Upper lobe of left lung (tissue), 6 donors: ENCODE measurements around the gene RILPL2. TPM values are rescaled to one million over a fixed set of nuclear protein-coding genes. Genes with fewer than 3 reads are reported as not detected.
A peak's percentile ranks its signal among the peaks of the same experiment; 100 is the strongest.

ENCODE experiments used
- ATAC-seq, 2 donors: fragments of 200-7000 bp; cut with Tn5 transposase; one replicate each; pipeline ENCODE4 v1.9.1; 2022; ENCODE audit warnings: mild to moderate bottlenecking in 2 of 2, moderate library complexity in 2 of 2; ENCODE audit not compliant: low FRiP score in 2 of 2
- DNase-seq, 2 donors: peaks; one replicate each; pipeline ENCODE4 v3.0.0-alpha.2; 2019 to 2020
- H3K27ac ChIP-seq, 4 donors: fragments of 200-600 bp; sonication (generic); one replicate each; pipeline ENCODE4 v1.5.1; 2016 to 2019
- H3K27me3 ChIP-seq, 4 donors: fragments of 200-600 bp; sonication (generic); one replicate each; pipeline ENCODE4 v1.5.1; 2017 to 2019
- H3K36me3 ChIP-seq, 4 donors: fragments of 200-600 bp; sonication (generic); one replicate each; pipeline ENCODE4 v1.5.1; 2016 to 2019
- H3K4me1 ChIP-seq, 4 donors: fragments of 200-600 bp; sonication (generic); one replicate each; pipeline ENCODE4 v1.5.1; 2018 to 2019
- H3K4me3 ChIP-seq, 4 donors: fragments of 200-600 bp; sonication (generic); one replicate each; pipeline ENCODE4 v1.5.1; 2017 to 2019; ENCODE audit warnings: mild to moderate bottlenecking in 2 of 4, moderate library complexity in 1 of 4
- H3K9me3 ChIP-seq, 4 donors: fragments of 200-600 bp; sonication (generic); one replicate each; pipeline ENCODE4 v1.5.1; 2018 to 2019
- CTCF ChIP-seq, 6 experiments: fragments of 450-650 bp in 4 of 6; fragments of 200-600 bp in 2 of 6; sonication (generic) in 2 of 6; IDR thresholded peaks; one replicate each; pipeline ENCODE4 v1.5.1; 2016 to 2019; ENCODE audit warnings: antibody characterized with exemption in 6 of 6
- EP300 ChIP-seq, 4 donors: sonication (generic); formaldehyde crosslinking; IDR thresholded peaks; one replicate each; pipeline ENCODE4 v1.5.1; 2017; ENCODE audit warnings: antibody characterized with exemption in 4 of 4, control low read depth in 2 of 4
- POLR2A ChIP-seq, 4 donors: fragments of 450-650 bp; IDR thresholded peaks; one replicate each; pipeline ENCODE4 v1.5.1; 2016 to 2017; ENCODE audit warnings: antibody characterized with exemption in 4 of 4, mild to moderate bottlenecking in 2 of 4
- POLR2AphosphoS5 ChIP-seq, 2 donors: sonication (generic); formaldehyde crosslinking; IDR thresholded peaks; one replicate each; pipeline ENCODE4 v1.5.1; 2017; ENCODE audit warnings: antibody characterized with exemption in 2 of 2
- WGBS, 2 donors: methylation state at CpG; one replicate each; pipeline ENCODE4 v1.1.5; 2017 to 2018; 5-methylcytosine and 5-hydroxymethylcytosine counted together
- total RNA-seq, 6 donors: library from RNA; depleted of rRNA in 4 of 6; stranded (reverse); fragments of >200 nt in 4 of 6; gene quantifications; one replicate each; pipeline versions ENCODE4 v1.1.0 to v1.2.1, GENCODE V29; 2016 to 2021
- donor health status: DM: no; HTN: no; CAD: no; lungs with moderate emphysema.
- donor health status: DM: no; HTN: yes; CAD: no; lungs with severe emphysema.

RILPL2 gene
- total RNA-seq, 6 donors from 2014 or later: 12.5 to 29.9 (median 14.6) TPM

GRCh38 chr12:123445388-123446332, 9.2 kb upstream of the RILPL2 start:
- ATAC-seq: peak; percentile 56 to 87
- peak overlapping the region in 2 of 4 donors; percentile 0 to 4 for H3K4me3 ChIP-seq
- no peaks in the 10 kb centered on the region for H3K27me3 ChIP-seq
- peak; percentile 61 to 62 for TF ChIP-seq POLR2AphosphoS5 (IDR thresholded peaks at IDR 0.05)
- TF ChIP-seq CTCF (IDR thresholded peaks at IDR 0.05): no peak
- peak in 3 of 4 donors; percentile 4 to 76 (median 66) for TF ChIP-seq EP300 (IDR thresholded peaks at IDR 0.05)
- 34 to 35% methylated on average over 16 to 18 of the region's 18 CpGs for WGBS, 2 donors
- H3K27ac ChIP-seq: peak overlapping the region; percentile 80 to 88 (median 86)
- DNase-seq: peak in 1 of 2 donors; percentile 61
- H3K36me3 ChIP-seq: no peaks in the 10 kb centered on the region
- H3K9me3 ChIP-seq: no peaks in the 10 kb centered on the region
- H3K4me1 ChIP-seq: peaks cover 43 to 57% (median 53%) of the 10 kb centered on the region in 4 donors

GRCh38 chr12:123444092-123445026, 7.9 kb upstream of the RILPL2 start:
- H3K4me1 ChIP-seq: peaks cover 41 to 56% (median 52%) of the 10 kb centered on the region in 4 donors
- DNase-seq (no peak), ATAC-seq (peak in 1 of 2 donors; percentile 11)
- peak overlapping the region; percentile 80 to 88 (median 86) for H3K27ac ChIP-seq
- WGBS, 2 donors: 39 to 55% methylated on average over 8 of the region's 8 CpGs
- H3K4me3 ChIP-seq: no peak overlapping the region
- H3K36me3 ChIP-seq: no peaks in the 10 kb centered on the region
- no peaks in the 10 kb centered on the region for H3K9me3 ChIP-seq
- TF ChIP-seq POLR2AphosphoS5 (IDR thresholded peaks at IDR 0.05) (no peak), EP300 (IDR thresholded peaks at IDR 0.05) (no peak), CTCF (IDR thresholded peaks at IDR 0.05) (no peak), POLR2A (IDR thresholded peaks at IDR 0.05) (no peak)
- no peaks in the 10 kb centered on the region for H3K27me3 ChIP-seq

GRCh38 chr12:123442774-123443173, 6.3 kb upstream of the RILPL2 start:
- no peaks in the 10 kb centered on the region for H3K36me3 ChIP-seq
- no peak for TF ChIP-seq POLR2A (IDR thresholded peaks at IDR 0.05)
- TF ChIP-seq EP300 (IDR thresholded peaks at IDR 0.05): no peak
- no peaks in the 10 kb centered on the region for H3K27me3 ChIP-seq
- no peak overlapping the region for H3K27ac ChIP-seq
- 62 to 73% methylated on average over 4 of the region's 4 CpGs for WGBS, 2 donors
- DNase-seq (no peak), ATAC-seq (no peak)
- no peak overlapping the region for H3K4me3 ChIP-seq
- no peaks in the 10 kb centered on the region for H3K9me3 ChIP-seq
- H3K4me1 ChIP-seq: peaks cover 31 to 45% (median 42%) of the 10 kb centered on the region in 4 donors

- WGBS, 2 donors: 90 to 92% methylated on average over 13 of the region's 13 CpGs
- H3K4me3 ChIP-seq: no peak overlapping the region
- H3K9me3 ChIP-seq: no peaks in the 10 kb centered on the region
- no peak overlapping the region for H3K27ac ChIP-seq
- H3K36me3 ChIP-seq: no peaks in the 10 kb centered on the region
- TF ChIP-seq EP300 (IDR thresholded peaks at IDR 0.05): no peak
- TF ChIP-seq POLR2A (IDR thresholded peaks at IDR 0.05): no peak
- no peak for TF ChIP-seq POLR2AphosphoS5 (IDR thresholded peaks at IDR 0.05)
- TF ChIP-seq CTCF (IDR thresholded peaks at IDR 0.05): no peak
- no peaks in the 10 kb centered on the region for H3K27me3 ChIP-seq
- DNase-seq (no peak), ATAC-seq (no peak)
- H3K4me1 ChIP-seq: peaks cover 25 to 41% (median 39%) of the 10 kb centered on the region in 4 donors
Observed at GRCh38 chr12:123441523-123442164, 5.2 kb upstream of the RILPL2 start.
